GM12878 (cell line): ENCODE measurements around the gene AP2A2.

Experiments used
- BRCA1 ChIP-seq: IDR thresholded peaks from 2 replicates; pipeline ENCODE4 v1.6.1; 2011; ENCODE audit warnings: low read depth, low read length, improper control_type of control experiment
- CTCF ChIP-seq, 3 experiments: IDR thresholded peaks in 2 of 3; conservative IDR thresholded peaks in 1 of 3; 2 replicates each; pipeline ENCODE4 v1.5.1; 2011; ENCODE audit warnings: low read depth in 3 of 3, low read length in 3 of 3, mild to moderate bottlenecking in 3 of 3, control low read depth in 2 of 3, moderate library complexity in 2 of 3, inconsistent platforms in 1 of 3, mixed read lengths in 1 of 3; ENCODE audit not compliant: control insufficient read depth in 2 of 3, insufficient read depth in 1 of 3; ENCODE audit errors: extremely low read depth in 1 of 3
- FOXM1 ChIP-seq: IDR thresholded peaks from 2 replicates; pipeline ENCODE4 v1.6.1; 2012; ENCODE audit warnings: low read depth, mild to moderate bottlenecking, inconsistent platforms, low read length, moderate library complexity
- MXI1 ChIP-seq: fragments of 150-350 bp; IDR thresholded peaks from 2 replicates; pipeline ENCODE4 v1.6.1; 2011; ENCODE audit warnings: low read depth, mild to moderate bottlenecking, inconsistent platforms, low read length, improper control_type of control experiment
- POLR2A ChIP-seq: IDR thresholded peaks from 2 replicates; pipeline ENCODE4 v1.6.1; 2011; ENCODE audit warnings: low read depth, mild to moderate bottlenecking, low read length
- SIN3A ChIP-seq: IDR thresholded peaks from 2 replicates; pipeline ENCODE4 v1.6.1; 2012; ENCODE audit warnings: low read depth, low read length, improper control_type of control experiment
- SP1 ChIP-seq: IDR thresholded peaks from one replicate; pipeline ENCODE4 v1.6.1; 2011; ENCODE audit warnings: low read depth, low read length
- SUZ12 ChIP-seq: fragments of 200-600 bp; sonication (generic); IDR thresholded peaks from one replicate; pipeline ENCODE4 v1.6.1; 2018; ENCODE audit warnings: antibody characterized with exemption, mild to moderate bottlenecking; ENCODE audit not compliant: unreplicated experiment

GRCh38 chr11:886568-886967, 39.1 kb upstream of the AP2A2 start:
- TF ChIP-seq POLR2A (no peak), SP1 (no peak), CTCF (IDR thresholded peaks at IDR 0.05 in 2 of 3, conservative IDR thresholded peaks at IDR 0.05 in 1 of 3; ENCODE audit: control insufficient read depth in 2 of 3, extremely low read depth in 1 of 3, insufficient read depth in 1 of 3, low read depth in 3 of 3, low read length in 3 of 3) (no peak), BRCA1 (no peak), MXI1 (no peak), FOXM1 (no peak), SIN3A (no peak), SUZ12 (no peak)
